GM15510 (cell line): ENCODE measurements around the gene ADCY5.

ENCODE experiments used
- POLR2A ChIP-seq: IDR thresholded peaks from 3 replicates; pipeline ENCODE4 v1.6.1; 2011; ENCODE audit warnings: borderline replicate concordance; ENCODE audit not compliant: insufficient read length; ENCODE audit errors: extremely low read depth

Gene ADCY5

GRCh38 chr3:123357275-123357674 lies 91.6 kb downstream of the ADCY5 start:
- no peak for TF ChIP-seq POLR2A

GRCh38 chr3:123353850-123354233 lies 95.0 kb downstream of the ADCY5 start:
- TF ChIP-seq POLR2A, result no peak

- TF ChIP-seq POLR2A, result no peak
These were observed 95.6 kb downstream of the ADCY5 start for GRCh38 chr3:123353227-123353849.

- no peak for TF ChIP-seq POLR2A
These were observed 96.7 kb downstream of the ADCY5 start for GRCh38 chr3:123352134-123352554.

- TF ChIP-seq POLR2A, result no peak
These were observed 97.4 kb downstream of the ADCY5 start for GRCh38 chr3:123351501-123351900.

GRCh38 chr3:123350971-123351370 lies 97.9 kb downstream of the ADCY5 start:
- no peak for TF ChIP-seq POLR2A

GRCh38 chr3:123349566-123350435 lies 99.1 kb downstream of the ADCY5 start:
- TF ChIP-seq POLR2A, result no peak

GRCh38 chr3:123349201-123349535 lies 99.7 kb downstream of the ADCY5 start:
- no peak for TF ChIP-seq POLR2A

GRCh38 chr3:123348471-123349200 lies 100.3 kb downstream of the ADCY5 start:
- TF ChIP-seq POLR2A, result no peak

GRCh38 chr3:123347691-123348264 lies 101.1 kb downstream of the ADCY5 start:
- no peak for TF ChIP-seq POLR2A

GRCh38 chr3:123347205-123347604 lies 101.7 kb downstream of the ADCY5 start:
- no peak for TF ChIP-seq POLR2A

GRCh38 chr3:123346021-123346420 lies 102.9 kb downstream of the ADCY5 start:
- TF ChIP-seq POLR2A, result no peak

- no peak for TF ChIP-seq POLR2A
These were observed 103.8 kb downstream of the ADCY5 start for GRCh38 chr3:123344907-123345594.

- no peak for TF ChIP-seq POLR2A
These were observed 104.5 kb downstream of the ADCY5 start for GRCh38 chr3:123344175-123344906.
